ENCODE results near the gene BRI3.

Gene BRI3

GRCh38 chr7:98286701-98287485 is 5.4 kb downstream of the BRI3 start:
- no peak for DNase-seq (ENCODE audit: low read depth in 4 of 4, low spot score in 1 of 4)

- no peak for DNase-seq (ENCODE audit: low read depth in 4 of 4, low spot score in 1 of 4)
These were observed 6.0 kb downstream of the BRI3 start for GRCh38 chr7:98287486-98287959.

- no peak for DNase-seq (ENCODE audit: low read depth in 4 of 4, low spot score in 1 of 4)
These were observed 6.8 kb downstream of the BRI3 start for GRCh38 chr7:98288064-98288823.

GRCh38 chr7:98289333-98289875 is 7.9 kb downstream of the BRI3 start:
- no peak for DNase-seq (ENCODE audit: low read depth in 4 of 4, low spot score in 1 of 4)

GRCh38 chr7:98291717-98292116 is 10.2 kb downstream of the BRI3 start:
- DNase-seq (ENCODE audit: low read depth in 4 of 4, low spot score in 1 of 4), result no peak

GRCh38 chr7:98293265-98293664 is 11.8 kb downstream of the BRI3 start:
- DNase-seq (ENCODE audit: low read depth in 4 of 4, low spot score in 1 of 4), result no peak

GRCh38 chr7:98293746-98294145 is 12.3 kb downstream of the BRI3 start:
- DNase-seq (ENCODE audit: low read depth in 4 of 4, low spot score in 1 of 4), result no peak

GRCh38 chr7:98294326-98294725 is 12.8 kb downstream of the BRI3 start:
- no peak for DNase-seq (ENCODE audit: low read depth in 4 of 4, low spot score in 1 of 4)

- DNase-seq (ENCODE audit: low read depth in 4 of 4, low spot score in 1 of 4), result peak in 1 of 4 experiments; percentile 13
These were observed 13.4 kb downstream of the BRI3 start for GRCh38 chr7:98294798-98295382.

GRCh38 chr7:98295467-98296192 is 14.1 kb downstream of the BRI3 start:
- no peak for DNase-seq (ENCODE audit: low read depth in 4 of 4, low spot score in 1 of 4)

GRCh38 chr7:98296833-98297232 is 15.3 kb downstream of the BRI3 start:
- no peak for DNase-seq (ENCODE audit: low read depth in 4 of 4, low spot score in 1 of 4)

- DNase-seq (ENCODE audit: low read depth in 4 of 4, low spot score in 1 of 4), result no peak
These were observed 16.3 kb downstream of the BRI3 start for GRCh38 chr7:98297626-98298286.

- DNase-seq (ENCODE audit: low read depth in 4 of 4, low spot score in 1 of 4), result no peak
These were observed 19.3 kb downstream of the BRI3 start for GRCh38 chr7:98300595-98301372.

- no peak for DNase-seq (ENCODE audit: low read depth in 4 of 4, low spot score in 1 of 4)
These were observed 20.4 kb downstream of the BRI3 start for GRCh38 chr7:98301693-98302470.

- no peak for DNase-seq (ENCODE audit: low read depth in 4 of 4, low spot score in 1 of 4)
These were observed 21.8 kb downstream of the BRI3 start for GRCh38 chr7:98303176-98303865.

GRCh38 chr7:98303906-98304305 is 22.4 kb downstream of the BRI3 start:
- DNase-seq (ENCODE audit: low read depth in 4 of 4, low spot score in 1 of 4), result no peak

- no peak for DNase-seq (ENCODE audit: low read depth in 4 of 4, low spot score in 1 of 4)
These were observed 24.6 kb downstream of the BRI3 start for GRCh38 chr7:98305951-98306535.

GRCh38 chr7:98307971-98308466 is 26.5 kb downstream of the BRI3 start:
- DNase-seq (ENCODE audit: low read depth in 4 of 4, low spot score in 1 of 4), result no peak
